Fibroblast of skin of right quadriceps (primary cell): Measurements from ENCODE around the gene CAMK2A.

ENCODE experiments used
- DNase-seq: peaks from one replicate; pipeline ENCODE4 v3.0.0-alpha.2; 2013

Gene CAMK2A

GRCh38 chr5:150183436-150183835, 106.1 kb downstream of the CAMK2A start:
- DNase-seq, result no peak

- DNase-seq, result no peak
Observed at GRCh38 chr5:150182774-150183173, 106.8 kb downstream of the CAMK2A start.

- DNase-seq, result no peak
Observed at GRCh38 chr5:150181766-150182545, 107.6 kb downstream of the CAMK2A start.

- peak; percentile 45 for DNase-seq
Observed at GRCh38 chr5:150181027-150181426, 108.5 kb downstream of the CAMK2A start.

- DNase-seq, result no peak
Observed at GRCh38 chr5:150180241-150181026, 109.1 kb downstream of the CAMK2A start.

- no peak for DNase-seq
Observed at GRCh38 chr5:150179019-150179620, 110.5 kb downstream of the CAMK2A start.

- no peak for DNase-seq
Observed at GRCh38 chr5:150178262-150178661, 111.3 kb downstream of the CAMK2A start.

- no peak for DNase-seq
Observed at GRCh38 chr5:150177721-150178120, 111.9 kb downstream of the CAMK2A start.

- no peak for DNase-seq
Observed at GRCh38 chr5:150176745-150177477, 112.7 kb downstream of the CAMK2A start.

GRCh38 chr5:150175536-150175935, 114.0 kb downstream of the CAMK2A start:
- DNase-seq, result peak; percentile 29

GRCh38 chr5:150175076-150175475, 114.5 kb downstream of the CAMK2A start:
- DNase-seq, result no peak

- no peak for DNase-seq
Observed at GRCh38 chr5:150174285-150174684, 115.3 kb downstream of the CAMK2A start.

- DNase-seq, result no peak
Observed at GRCh38 chr5:150173161-150173560, 116.4 kb downstream of the CAMK2A start.

- DNase-seq, result no peak
Observed at GRCh38 chr5:150172556-150172955, 117.0 kb downstream of the CAMK2A start.

GRCh38 chr5:150172145-150172544, 117.4 kb downstream of the CAMK2A start:
- no peak for DNase-seq
